Subcutaneous adipose tissue (tissue), 4 donors: ENCODE measurements around the gene PLEKHA4. TPM values are rescaled to one million over a fixed set of nuclear protein-coding genes. Genes with fewer than 3 reads are reported as not detected.

Experiments
- total RNA-seq, 4 donors: library from RNA; depleted of rRNA; stranded (reverse); fragments of >200 nt; gene quantifications; one replicate each; pipeline ENCODE4 v1.1.0, GENCODE V29; 2016
- TF ChIP-seq, protein P1 (sequence below): fragments of 450-650 bp; IDR thresholded peaks from one replicate; pipeline ENCODE4 v1.5.1; 2016; ENCODE audit warnings: low read depth, mild to moderate bottlenecking, control low read depth, antibody characterized with exemption, moderate library complexity

Gene PLEKHA4
- total RNA-seq, 4 donors from 2014 or later = 5.7 to 27.3 (median 8.5) TPM

- TF ChIP-seq, protein P1, sequence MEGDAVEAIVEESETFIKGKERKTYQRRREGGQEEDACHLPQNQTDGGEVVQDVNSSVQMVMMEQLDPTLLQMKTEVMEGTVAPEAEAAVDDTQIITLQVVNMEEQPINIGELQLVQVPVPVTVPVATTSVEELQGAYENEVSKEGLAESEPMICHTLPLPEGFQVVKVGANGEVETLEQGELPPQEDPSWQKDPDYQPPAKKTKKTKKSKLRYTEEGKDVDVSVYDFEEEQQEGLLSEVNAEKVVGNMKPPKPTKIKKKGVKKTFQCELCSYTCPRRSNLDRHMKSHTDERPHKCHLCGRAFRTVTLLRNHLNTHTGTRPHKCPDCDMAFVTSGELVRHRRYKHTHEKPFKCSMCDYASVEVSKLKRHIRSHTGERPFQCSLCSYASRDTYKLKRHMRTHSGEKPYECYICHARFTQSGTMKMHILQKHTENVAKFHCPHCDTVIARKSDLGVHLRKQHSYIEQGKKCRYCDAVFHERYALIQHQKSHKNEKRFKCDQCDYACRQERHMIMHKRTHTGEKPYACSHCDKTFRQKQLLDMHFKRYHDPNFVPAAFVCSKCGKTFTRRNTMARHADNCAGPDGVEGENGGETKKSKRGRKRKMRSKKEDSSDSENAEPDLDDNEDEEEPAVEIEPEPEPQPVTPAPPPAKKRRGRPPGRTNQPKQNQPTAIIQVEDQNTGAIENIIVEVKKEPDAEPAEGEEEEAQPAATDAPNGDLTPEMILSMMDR = no peak
Observed at GRCh38 chr19:48878196-48879024, 10.0 kb upstream of the PLEKHA4 start.

- TF ChIP-seq, protein P1 = no peak
Observed at GRCh38 chr19:48877855-48878195, 9.4 kb upstream of the PLEKHA4 start.

DNA sequence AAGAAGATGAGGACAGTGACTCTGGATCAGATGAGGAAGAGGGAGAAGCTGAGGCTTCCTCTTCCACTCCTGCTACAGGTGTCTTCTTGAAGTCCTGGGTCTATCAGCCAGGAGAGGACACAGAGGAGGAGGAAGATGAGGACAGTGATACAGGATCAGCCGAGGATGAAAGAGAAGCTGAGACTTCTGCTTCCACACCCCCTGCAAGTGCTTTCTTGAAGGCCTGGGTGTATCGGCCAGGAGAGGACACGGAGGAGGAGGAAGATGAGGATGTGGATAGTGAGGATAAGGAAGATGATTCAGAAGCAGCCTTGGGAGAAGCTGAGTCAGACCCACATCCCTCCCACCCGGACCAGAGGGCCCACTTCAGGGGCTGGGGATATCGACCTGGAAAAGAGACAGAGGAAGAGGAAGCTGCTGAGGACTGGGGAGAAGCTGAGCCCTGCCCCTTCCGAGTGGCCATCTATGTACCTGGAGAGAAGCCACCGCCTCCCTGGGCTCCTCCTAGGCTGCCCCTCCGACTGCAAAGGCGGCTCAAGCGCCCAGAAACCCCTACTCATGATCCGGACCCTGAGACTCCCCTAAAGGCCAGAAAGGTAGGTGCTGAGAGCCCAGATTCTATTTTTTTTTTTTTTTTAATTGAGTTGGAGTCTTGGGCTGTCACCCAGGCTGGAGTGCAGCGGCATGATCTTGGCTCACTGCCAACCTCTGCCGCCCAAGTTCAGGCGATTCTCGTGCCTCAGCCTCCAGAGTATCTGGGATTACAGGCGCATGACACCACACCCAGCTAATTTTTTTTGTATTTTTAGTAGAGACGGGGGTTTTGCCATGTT lies 6.1 kb upstream of the PLEKHA4 start:
- TF ChIP-seq, protein P1 = no peak

DNA sequence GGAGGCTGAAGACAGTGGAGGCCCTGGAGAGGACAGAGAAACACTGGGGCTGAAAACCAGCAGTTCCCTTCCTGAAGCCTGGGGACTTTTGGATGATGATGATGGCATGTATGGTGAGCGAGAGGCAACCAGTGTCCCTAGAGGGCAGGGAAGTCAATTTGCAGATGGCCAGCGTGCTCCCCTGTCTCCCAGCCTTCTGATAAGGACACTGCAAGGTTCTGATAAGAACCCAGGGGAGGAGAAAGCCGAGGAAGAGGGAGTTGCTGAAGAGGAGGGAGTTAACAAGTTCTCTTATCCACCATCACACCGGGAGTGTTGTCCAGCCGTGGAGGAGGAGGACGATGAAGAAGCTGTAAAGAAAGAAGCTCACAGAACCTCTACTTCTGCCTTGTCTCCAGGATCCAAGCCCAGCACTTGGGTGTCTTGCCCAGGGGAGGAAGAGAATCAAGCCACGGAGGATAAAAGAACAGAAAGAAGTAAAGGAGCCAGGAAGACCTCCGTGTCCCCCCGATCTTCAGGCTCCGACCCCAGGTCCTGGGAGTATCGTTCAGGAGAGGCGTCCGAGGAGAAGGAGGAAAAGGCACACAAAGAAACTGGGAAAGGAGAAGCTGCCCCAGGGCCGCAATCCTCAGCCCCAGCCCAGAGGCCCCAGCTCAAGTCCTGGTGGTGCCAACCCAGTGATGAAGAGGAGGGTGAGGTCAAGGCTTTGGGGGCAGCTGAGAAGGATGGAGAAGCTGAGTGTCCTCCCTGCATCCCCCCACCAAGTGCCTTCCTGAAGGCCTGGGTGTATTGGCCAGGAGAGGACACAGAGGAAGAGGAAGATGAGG lies 5.3 kb upstream of the PLEKHA4 start:
- TF ChIP-seq, protein P1 = no peak

- TF ChIP-seq, protein P1 = no peak
Observed at GRCh38 chr19:48872884-48873475, 4.6 kb upstream of the PLEKHA4 start.

DNA sequence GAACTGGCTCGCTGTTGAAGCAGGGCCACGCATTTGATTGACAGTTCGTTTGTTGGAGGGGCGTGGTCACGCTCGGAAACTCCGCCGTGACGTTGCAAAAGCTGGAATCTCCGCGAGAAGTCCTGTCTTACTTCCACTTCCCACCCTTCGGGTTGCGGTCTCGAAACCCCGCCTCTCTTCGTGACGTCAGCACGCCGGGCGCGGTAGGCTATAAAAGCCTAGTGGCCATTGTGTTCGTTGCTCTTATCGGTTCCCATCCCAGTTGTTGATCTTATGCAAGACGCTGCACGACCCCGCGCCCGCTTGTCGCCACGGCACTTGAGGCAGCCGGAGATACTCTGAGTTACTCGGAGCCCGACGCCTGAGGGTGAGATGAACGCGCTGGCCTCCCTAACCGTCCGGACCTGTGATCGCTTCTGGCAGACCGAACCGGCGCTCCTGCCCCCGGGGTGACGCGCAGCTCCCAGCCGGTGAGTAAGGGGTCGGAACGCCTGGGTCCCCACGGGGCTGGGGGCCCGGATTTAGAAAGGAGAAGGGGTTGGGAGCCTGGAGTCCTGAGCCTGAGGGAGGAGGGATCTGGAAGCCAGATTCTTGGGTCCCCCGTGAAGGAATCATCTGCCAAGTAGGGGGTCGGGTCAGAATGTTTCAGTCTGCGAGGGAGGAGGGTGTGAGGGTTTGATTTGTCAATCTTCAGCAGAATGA lies 3.9 kb upstream of the PLEKHA4 start, which contains the start of gene PPP1R15A:
TSS of gene PPP1R15A (plus strand) at position 240 of the 702 bp plus-strand sequence. CDS start 813 bp downstream, outside the sequence.
- TF ChIP-seq, protein P1 = no peak
